K562 (cell line): ENCODE results near the gene UFC1. TPM values are rescaled to one million over a fixed set of nuclear protein-coding genes. Genes with fewer than 3 reads are reported as not detected.

Experiments
- ATAC-seq: fragments of 200-7000 bp; cut with Tn5 transposase; 3 replicates; pipeline ENCODE4 v1.9.1; 2020; ENCODE audit warnings: moderate library complexity
- BruUV-seq: library from RNA; stranded (reverse); fragments of 400-500 nt; replicated peaks from 2 replicates; lab custom pipeline; 2021; lab: Mats Ljungman, UMichigan
- CTCF ChIA-PET: fragments of 300-600 bp; formaldehyde crosslinking; extraction: SDS; loops from one replicate; lab custom pipeline; 2021; ENCODE audit warnings: low intra/inter-chr PET ratio; lab: Yijun Ruan, JAX
- POLR2A ChIA-PET: fragments of 300-600, 350-650 bp; sonication (Branson Sonifier 250); formaldehyde crosslinking; extraction: SDS; loops from one replicate; lab custom pipeline; 2021; ENCODE audit warnings: antibody characterized with exemption, inconsistent platforms; lab: Yijun Ruan, JAX
- DNase-seq, 4 experiments: peaks; one replicate each; pipeline versions ENCODE4 v3.0.0 to v3.0.0-alpha.2; 2011 to 2018; ENCODE audit warnings: low spot score in 3 of 4, mixed read lengths in 3 of 4; ENCODE audit errors: extremely low read depth in 1 of 4
- FAIRE-seq: peaks from 2 replicates; lab custom pipeline; 2011; peaks lifted over from hg19 to GRCh38; lab: Jason Lieb, UNC
- H2AFZ ChIP-seq: 2 replicates; pipeline ENCODE4 v1.6.0; 2011; ENCODE audit warnings: low read depth, low read length, control low read depth, inconsistent platforms
- H3K27ac ChIP-seq: fragments of 200-600 bp; 3 replicates; pipeline ENCODE4 v1.8.0; 2011; ENCODE audit warnings: low read depth, mild to moderate bottlenecking, control low read depth, inconsistent platforms, low read length, moderate library complexity, mixed read lengths; ENCODE audit errors: extremely low read depth
- H3K27me3 ChIP-seq, 2 experiments: fragments of 300-600 bp in 1 of 2; 2 replicates in 1 of 2; 3 replicates in 1 of 2; pipeline versions ENCODE4 v1.6.0 to v1.8.0; 2011; ENCODE audit warnings: inconsistent platforms in 2 of 2, low read length in 2 of 2, mild to moderate bottlenecking in 1 of 2, mixed read lengths in 1 of 2, moderate library complexity in 1 of 2; ENCODE audit not compliant: control insufficient read depth in 2 of 2, insufficient read depth in 2 of 2
- H3K36me3 ChIP-seq: fragments of 300-600 bp; 3 replicates; pipeline ENCODE4 v1.8.0; 2011; ENCODE audit warnings: mild to moderate bottlenecking, low read length, inconsistent platforms; ENCODE audit not compliant: control insufficient read depth, insufficient read depth
- H3K4me1 ChIP-seq, 2 experiments: fragments of 200-600 bp in 1 of 2; replicated peaks in 1 of 2; 2 replicates in 1 of 2; 3 replicates in 1 of 2; pipeline versions ENCODE4 v1.5.1 to v1.8.0; 2011; ENCODE audit warnings: inconsistent platforms in 2 of 2, low read length in 2 of 2, mild to moderate bottlenecking in 1 of 2, mixed read lengths in 1 of 2, moderate library complexity in 1 of 2; ENCODE audit not compliant: control insufficient read depth in 2 of 2, insufficient read depth in 2 of 2
- H3K4me2 ChIP-seq: 2 replicates; pipeline ENCODE4 v1.6.1; 2011; ENCODE audit warnings: low read length, control low read depth, inconsistent platforms, mixed read lengths; ENCODE audit not compliant: insufficient read depth
- H3K4me3 ChIP-seq: fragments of 200-600 bp; sonication (generic), shearing (Covaris generic); 2 replicates; pipeline ENCODE4 v1.5.1; 2016; ENCODE audit warnings: control low read depth, inconsistent platforms
- H3K79me2 ChIP-seq: fragments of 200-600 bp; 3 replicates; pipeline ENCODE4 v1.8.0; 2011; ENCODE audit warnings: low read length, inconsistent platforms; ENCODE audit not compliant: control insufficient read depth, insufficient read depth
- H3K9ac ChIP-seq, 2 experiments: 2 replicates each; pipeline versions ENCODE4 v1.6.0 to v1.6.1; 2011; ENCODE audit warnings: low read depth in 2 of 2, low read length in 2 of 2, control low read depth in 1 of 2, inconsistent platforms in 1 of 2, mild to moderate bottlenecking in 1 of 2, mixed read lengths in 1 of 2; ENCODE audit not compliant: insufficient read depth in 1 of 2
- H3K9me1 ChIP-seq: one replicate; pipeline ENCODE4 v1.6.0; 2011; ENCODE audit warnings: inconsistent platforms, mild to moderate bottlenecking, low read length, moderate library complexity; ENCODE audit not compliant: control insufficient read depth, insufficient read depth
- H3K9me3 ChIP-seq: replicated peaks from 2 replicates; pipeline ENCODE4 v1.5.1; 2011; ENCODE audit warnings: low read depth, low read length, inconsistent platforms; ENCODE audit not compliant: control insufficient read depth, insufficient read depth
- H4K20me1 ChIP-seq: replicated peaks from 2 replicates; pipeline ENCODE4 v1.6.1; 2011; ENCODE audit warnings: low read length, inconsistent platforms, mixed read lengths; ENCODE audit not compliant: control insufficient read depth, insufficient read depth
- ATF6 ChIP-seq: sonication (generic); formaldehyde crosslinking; IDR thresholded peaks from 2 replicates; pipeline ENCODE4 v1.4.0; 2020; ENCODE audit warnings: mild to moderate bottlenecking, missing genetic modification reagents
- E4F1 ChIP-seq: fragments of 250-450 bp; sonication (Bioruptor Pico); IDR thresholded peaks from 2 replicates; pipeline ENCODE4 v1.5.0; 2021; ENCODE audit warnings: mild to moderate bottlenecking, borderline replicate concordance
- MXD1 ChIP-seq: fragments of 250-450 bp; sonication (Bioruptor Pico); IDR thresholded peaks from 2 replicates; pipeline ENCODE4 v1.8.0; 2021; ENCODE audit warnings: borderline replicate concordance, mild to moderate bottlenecking, moderate library complexity; ENCODE audit not compliant: poor library complexity, severe bottlenecking
- RUNX1 ChIP-seq: sonication (generic); IDR thresholded peaks from 2 replicates; pipeline ENCODE4 v1.6.1; 2016; ENCODE audit warnings: antibody characterized with exemption, low read depth
- TAF15 ChIP-seq: fragments of 200-400 bp; formaldehyde crosslinking; IDR thresholded peaks from 2 replicates; pipeline ENCODE4 v1.6.1; 2017; ENCODE audit warnings: mild to moderate bottlenecking, low read depth, low read length, moderate library complexity
- ZNF311 ChIP-seq: fragments of 250-450 bp; sonication (Bioruptor Pico); IDR thresholded peaks from 2 replicates; pipeline ENCODE4 v1.4.0; 2020; ENCODE audit warnings: mild to moderate bottlenecking, moderate library complexity
- WGBS: fragments of 100-300 bp; shearing (Covaris generic); methylation state at CpG from one replicate; pipeline ENCODE4 v1.1.6; 2016; ENCODE audit warnings: low coverage, mixed read lengths; ENCODE audit not compliant: insufficient coverage; ENCODE audit errors: missing lambda C conversion rate; 5-methylcytosine and 5-hydroxymethylcytosine counted together
- in situ Hi-C: fragments of 300-500 bp; cut with MboI; formaldehyde crosslinking; loops from 4 replicates; pipeline ENCODE4 v1.15.0; 2018; ENCODE audit warnings: inconsistent platforms, mixed read lengths
- intact Hi-C: fragments of 100-400 bp; cut with micrococcal nuclease; formaldehyde crosslinking; loops from 2 replicates; pipeline ENCODE4 v1.14.2; 2022
- polyA plus RNA-seq, 8 experiments: library from polyadenylated mRNA; depleted of rRNA in 4 of 8; stranded (reverse) in 5 of 8; unstranded in 3 of 8; fragments of >200 nt; fragmentation: Nextera tagmentation in 2 of 8; fragmentation: Illumina TruSeq in 1 of 8; extraction: Ambion mirVana in 2 of 8; extraction: Trizol in 1 of 8; gene quantifications; 2 replicates each; pipeline versions ENCODE4 v1.2.1 to v1.2.3, GENCODE V29; 2011 to 2014; ENCODE audit warnings: inconsistent platforms in 1 of 8, missing spikeins in 1 of 8
- total RNA-seq, 7 experiments: library from RNA; depleted of rRNA in 6 of 7; stranded (reverse); fragments of >200 nt in 6 of 7; fragmentation: Illumina TruSeq in 2 of 7; extraction: Trizol in 2 of 7; gene quantifications; 2 replicates each; pipeline versions ENCODE4 v1.2.1 to v1.2.3, GENCODE V29; 2011 to 2021; ENCODE audit warnings: low replicate concordance in 1 of 7

UFC1 gene
- total and polyA plus RNA-seq, 9 of the 15 experiments (the other 6 are each of a cell fraction or from before 2014, with no cell fraction given): 92.8 to 220 (median 161) TPM

- no peak for TF ChIP-seq MXD1 (CRISPR knock-in tag)
These were observed 42.7 kb upstream of the UFC1 start (continued) for GRCh38 chr1:161111117-161111516.

- peaks cover 8 to 28% of the 10 kb centered on the region in 2 experiments for H3K4me1 ChIP-seq
- ATAC-seq (no peak), FAIRE-seq (no peak), DNase-seq (no peak)
- no peak overlapping the region for H3K4me3 ChIP-seq
- peaks cover 95% of the 10 kb centered on the region for H3K79me2 ChIP-seq
- TF ChIP-seq RUNX1 (no peak), ATF6 (CRISPR knock-in tag) (no peak), E4F1 (CRISPR knock-in tag) (no peak), TAF15 (no peak), ZNF311 (CRISPR knock-in tag) (no peak)
- H3K27ac ChIP-seq: peak overlapping the region; percentile 2; the same call in 1 of the 3 replicates
- H3K4me2 ChIP-seq: no peak overlapping the region
- WGBS: 71% methylated on average over 2 of the region's 2 CpGs
- no peaks in the 10 kb centered on the region for H3K9me1 ChIP-seq
- CTCF ChIA-PET: interaction anchor here (0.6 kb wide), 1 partner anchor 111 kb away, joined by 3 read pairs; no protein-coding TSS in a partner anchor
- intact Hi-C loops (no loop called here), in situ Hi-C loops (no loop called here)
- BruUV-seq: no TSS peak
- H4K20me1 ChIP-seq: no peaks in the 10 kb centered on the region; the same call in 1 of the 2 replicates
- H3K36me3 ChIP-seq: peaks cover 81% of the 10 kb centered on the region
- H3K9ac ChIP-seq: no peak overlapping the region
- no peaks in the 10 kb centered on the region for H3K9me3 ChIP-seq
- H2AFZ ChIP-seq: no peak overlapping the region
- no peaks in the 10 kb centered on the region for H3K27me3 ChIP-seq
- POLR2A ChIA-PET: interaction anchor here (0.8 to 1.4 kb wide), 2 partner anchors 10 to 430 kb away, joined by 3 to 5 read pairs; no protein-coding TSS in a partner anchor
These were observed 42.3 kb upstream of the UFC1 start for GRCh38 chr1:161111527-161111926.
